Glutamatergic neuron (in vitro differentiated cells): ENCODE results near the gene SLC25A13. TPM values are rescaled to one million over a fixed set of nuclear protein-coding genes. Genes with fewer than 3 reads are reported as not detected.

ENCODE experiments used
- DNase-seq: peaks from one replicate; pipeline ENCODE4 v3.0.0; 2022
- H3K27ac Mint-ChIP-seq: one replicate; pipeline ENCODE4 v1.8.0; 2020; ENCODE audit warnings: mild to moderate bottlenecking, mixed read lengths, inconsistent platforms; ENCODE audit not compliant: unreplicated experiment
- H3K27me3 Mint-ChIP-seq: one replicate; pipeline ENCODE4 v1.8.0; 2020; ENCODE audit warnings: mild to moderate bottlenecking, moderate library complexity, mixed read lengths, inconsistent platforms; ENCODE audit not compliant: unreplicated experiment
- H3K36me3 Mint-ChIP-seq: one replicate; pipeline ENCODE4 v1.8.0; 2020; ENCODE audit warnings: mild to moderate bottlenecking, mixed read lengths, inconsistent platforms; ENCODE audit not compliant: unreplicated experiment
- H3K4me1 Mint-ChIP-seq: one replicate; pipeline ENCODE4 v1.8.0; 2020; ENCODE audit warnings: mild to moderate bottlenecking, low read depth, mixed read lengths, inconsistent platforms; ENCODE audit not compliant: unreplicated experiment
- H3K4me3 Mint-ChIP-seq: one replicate; pipeline ENCODE4 v1.8.0; 2020; ENCODE audit warnings: mild to moderate bottlenecking, mixed read lengths, inconsistent platforms; ENCODE audit not compliant: unreplicated experiment
- H3K9me3 Mint-ChIP-seq: one replicate; pipeline ENCODE4 v1.8.0; 2020; ENCODE audit warnings: mild to moderate bottlenecking, moderate library complexity, mixed read lengths, inconsistent platforms; ENCODE audit not compliant: unreplicated experiment
- CTCF ChIP-seq: fragments of 200-600 bp; sonication (generic); IDR thresholded peaks from one replicate; pipeline ENCODE4 v1.5.0; 2021; ENCODE audit not compliant: partially characterized antibody, unreplicated experiment
- total RNA-seq: library from RNA; stranded (reverse); fragmentation: NEBNext Ultra II Directional; extraction: Animal tissue kit (Norgen Biotek cat#: 25700); gene quantifications from one replicate; pipeline ENCODE4 v1.2.1, GENCODE V29; 2021; ENCODE audit not compliant: unreplicated experiment

The SLC25A13 gene
- total RNA-seq, 1 donor from 2014 or later = 48.5 TPM

GRCh38 chr7:96233528-96234154 is 88.3 kb downstream of the SLC25A13 start:
- Mint-ChIP-seq H3K4me1 (peaks cover 13% of the 10 kb centered on the region), H3K27ac (no peak overlapping the region), H3K27me3 (no peaks in the 10 kb centered on the region), H3K9me3 (no peaks in the 10 kb centered on the region), H3K36me3 (no peaks in the 10 kb centered on the region), H3K4me3 (no peak overlapping the region)
- DNase-seq = no peak
- TF ChIP-seq CTCF = no peak

- Mint-ChIP-seq H3K4me1 (peaks cover 13% of the 10 kb centered on the region), H3K9me3 (peaks cover 1% of the 10 kb centered on the region), H3K4me3 (no peak overlapping the region), H3K27ac (no peak overlapping the region), H3K27me3 (no peaks in the 10 kb centered on the region), H3K36me3 (peaks cover 4% of the 10 kb centered on the region)
- no peak for TF ChIP-seq CTCF
- DNase-seq = no peak
These were observed 88.8 kb downstream of the SLC25A13 start for GRCh38 chr7:96233084-96233483.

- H3K27me3 Mint-ChIP-seq = no peaks in the 10 kb centered on the region
- TF ChIP-seq CTCF = no peak
- H3K27ac Mint-ChIP-seq = no peak overlapping the region
- peaks cover under 1% of the 10 kb centered on the region for H3K4me1 Mint-ChIP-seq
- H3K4me3 Mint-ChIP-seq = no peak overlapping the region
- peaks cover 5% of the 10 kb centered on the region for H3K36me3 Mint-ChIP-seq
- DNase-seq = no peak
- H3K9me3 Mint-ChIP-seq = peaks cover 1% of the 10 kb centered on the region
These were observed 93.1 kb downstream of the SLC25A13 start for GRCh38 chr7:96228760-96229159.

- no peak overlapping the region for H3K27ac Mint-ChIP-seq
- TF ChIP-seq CTCF = no peak
These were observed 96.6 kb downstream of the SLC25A13 start for GRCh38 chr7:96225251-96225650.

GRCh38 chr7:96224685-96225084 is 97.2 kb downstream of the SLC25A13 start:
- DNase-seq = peak; percentile 17
- Mint-ChIP-seq H3K27me3 (no peaks in the 10 kb centered on the region), H3K4me1 (peaks cover under 1% of the 10 kb centered on the region), H3K4me3 (no peak overlapping the region), H3K27ac (no peak overlapping the region), H3K9me3 (peaks cover 1% of the 10 kb centered on the region), H3K36me3 (peaks cover 5% of the 10 kb centered on the region)
- TF ChIP-seq CTCF = no peak

More at GRCh38 chr7:96225251-96225650, 96.6 kb downstream of the SLC25A13 start:
- Mint-ChIP-seq H3K4me3 (no peak overlapping the region), H3K9me3 (peaks cover 1% of the 10 kb centered on the region), H3K36me3 (peaks cover 5% of the 10 kb centered on the region), H3K4me1 (no peaks in the 10 kb centered on the region), H3K27me3 (no peaks in the 10 kb centered on the region)
- no peak for DNase-seq
